CMK (cell line): ENCODE measurements around the gene CHCHD6.

ENCODE experiments used
- DNase-seq: peaks from one replicate; pipeline ENCODE4 v3.0.0-alpha.2; 2010; ENCODE audit warnings: low read depth

Gene CHCHD6

DNA sequence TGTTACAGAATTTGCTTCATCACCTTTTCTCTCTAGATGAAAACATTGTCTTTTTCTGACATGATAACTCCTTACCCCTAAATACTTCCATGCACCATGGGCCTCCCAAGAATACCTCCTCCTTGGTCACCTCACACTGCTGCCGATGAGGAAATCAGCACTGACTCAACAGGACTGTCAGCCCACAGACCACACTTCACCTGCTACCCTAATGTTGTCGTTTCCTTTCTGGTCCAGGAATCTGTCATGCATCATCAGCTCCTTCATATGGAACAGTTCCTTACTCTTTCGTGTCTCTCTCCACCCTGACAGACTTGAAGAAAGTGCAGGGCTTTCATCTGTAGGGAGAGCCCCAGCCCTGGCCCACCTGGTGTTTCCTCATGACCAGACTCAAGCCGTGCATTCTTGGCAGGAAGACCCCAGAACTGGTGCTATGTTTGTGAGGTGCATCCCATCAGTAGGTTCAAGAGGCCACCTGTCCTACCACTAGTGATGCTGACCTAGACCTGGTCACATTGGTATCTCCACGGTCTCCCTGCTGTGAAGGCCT, 237.8 kb downstream of the CHCHD6 start:
- no peak for DNase-seq

DNA sequence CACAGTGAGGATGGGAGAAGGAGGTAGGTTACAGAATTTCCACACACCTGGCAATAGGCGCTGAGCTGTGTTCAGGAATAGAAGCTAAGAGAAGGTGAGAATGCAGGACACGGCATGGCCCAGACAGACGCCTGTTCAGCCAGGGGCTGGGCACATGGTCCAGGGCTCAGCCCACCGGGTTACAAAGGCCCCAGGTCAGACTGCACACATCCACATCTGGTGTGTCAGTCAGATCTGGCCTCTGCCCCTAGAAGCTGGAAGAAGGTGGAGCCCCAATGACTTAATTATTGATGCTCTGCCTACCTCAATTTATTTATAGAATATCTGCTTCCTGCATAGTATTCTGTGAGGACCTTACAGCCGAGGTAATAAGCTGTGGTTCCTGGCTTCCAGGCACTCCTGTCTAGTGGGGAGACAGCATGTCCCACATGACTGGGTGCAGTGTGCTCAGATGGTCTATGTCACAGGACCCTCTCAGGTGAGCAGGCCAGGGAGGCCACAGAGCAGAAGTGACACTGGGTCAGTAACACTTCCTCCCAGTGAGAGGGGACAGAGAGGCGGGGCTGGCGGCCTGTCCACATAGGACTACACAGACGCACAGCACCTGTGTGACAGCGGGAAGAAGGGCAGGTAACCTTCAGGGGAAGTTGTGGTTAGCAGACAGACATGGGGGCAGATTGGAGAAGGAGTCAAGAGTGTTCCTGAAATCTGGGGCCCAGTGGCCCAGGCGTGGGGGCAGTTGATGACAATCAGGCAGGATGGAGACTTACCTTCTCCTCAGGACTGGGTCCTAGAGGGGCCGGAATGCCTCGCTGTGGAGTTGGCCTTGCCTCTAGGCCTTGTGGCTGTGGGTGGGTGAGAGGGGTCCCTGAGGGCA, 240.3 kb downstream of the CHCHD6 start:
- no peak for DNase-seq

DNA sequence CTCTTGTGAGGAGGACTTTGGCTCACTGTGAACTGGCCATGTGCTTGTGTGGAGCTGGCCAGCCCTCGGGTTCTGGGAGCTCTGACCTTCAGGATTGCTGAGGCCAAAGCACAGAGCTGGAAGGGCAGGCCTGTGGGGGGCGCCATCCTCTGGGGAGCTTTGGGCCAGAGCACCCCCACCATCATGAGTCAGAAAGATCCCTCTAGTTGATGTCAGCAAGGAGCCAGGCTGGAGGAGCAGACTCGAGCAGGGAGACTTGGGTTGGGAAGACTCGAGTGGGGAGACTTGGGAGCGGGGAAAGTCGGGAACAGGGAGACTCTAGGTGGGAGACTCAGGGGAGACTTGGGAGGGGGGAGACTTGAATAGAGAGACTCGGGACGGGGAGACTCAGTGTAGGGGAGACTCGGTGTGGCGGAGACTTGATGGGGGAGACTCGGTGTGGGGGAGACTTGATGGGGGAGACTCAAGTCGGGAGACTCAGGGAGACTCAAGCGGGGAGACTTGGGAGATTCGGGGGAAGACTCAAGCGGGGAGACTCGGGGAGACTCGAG, 241.2 kb downstream of the CHCHD6 start:
- DNase-seq = no peak

DNA sequence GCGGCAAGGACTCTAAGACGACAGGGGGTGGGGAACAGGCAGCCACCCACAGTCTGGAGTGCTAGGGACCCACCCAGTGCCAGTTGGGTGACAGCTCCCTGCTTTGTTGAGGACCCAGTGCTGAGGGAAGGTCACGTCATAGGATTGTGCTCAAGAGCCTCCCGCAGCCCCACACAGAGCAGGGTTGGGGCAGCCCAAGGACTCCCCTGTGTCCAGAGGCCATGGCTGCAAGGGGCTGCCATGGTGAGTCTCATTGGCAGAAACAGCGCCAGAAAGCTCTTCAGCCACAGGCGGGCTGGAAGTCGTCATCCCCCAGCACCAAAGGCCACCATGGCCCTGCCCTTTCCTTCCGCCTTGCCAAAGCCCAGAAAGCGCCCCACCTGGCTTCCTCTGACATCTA, 241.9 kb downstream of the CHCHD6 start:
- no peak for DNase-seq

- no peak for DNase-seq
Measured at GRCh38 chr3:126946405-126946804, 242.4 kb downstream of the CHCHD6 start.

DNA sequence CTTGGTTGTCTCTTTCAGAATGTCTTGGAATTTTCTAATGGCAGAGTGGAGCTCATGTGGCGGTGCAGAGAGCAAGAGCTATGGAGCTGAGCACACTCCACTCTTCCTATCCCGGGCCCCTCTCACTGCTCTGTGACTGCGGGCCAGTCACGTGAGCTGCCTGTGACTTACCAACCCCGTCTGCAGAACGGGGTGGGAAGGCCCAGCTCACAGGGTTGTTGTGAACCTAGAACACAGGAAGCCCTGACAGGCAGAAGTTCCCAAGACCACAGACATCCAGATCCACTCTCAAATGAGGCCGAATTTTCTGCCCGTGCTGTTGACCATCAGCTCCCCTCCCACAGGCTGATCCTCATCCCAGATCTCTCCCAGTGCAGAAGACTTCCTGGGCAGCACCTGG, 243.4 kb downstream of the CHCHD6 start:
- no peak for DNase-seq

GRCh38 chr3:126948980-126949535, 245.0 kb downstream of the CHCHD6 start:
- no peak for DNase-seq

DNA sequence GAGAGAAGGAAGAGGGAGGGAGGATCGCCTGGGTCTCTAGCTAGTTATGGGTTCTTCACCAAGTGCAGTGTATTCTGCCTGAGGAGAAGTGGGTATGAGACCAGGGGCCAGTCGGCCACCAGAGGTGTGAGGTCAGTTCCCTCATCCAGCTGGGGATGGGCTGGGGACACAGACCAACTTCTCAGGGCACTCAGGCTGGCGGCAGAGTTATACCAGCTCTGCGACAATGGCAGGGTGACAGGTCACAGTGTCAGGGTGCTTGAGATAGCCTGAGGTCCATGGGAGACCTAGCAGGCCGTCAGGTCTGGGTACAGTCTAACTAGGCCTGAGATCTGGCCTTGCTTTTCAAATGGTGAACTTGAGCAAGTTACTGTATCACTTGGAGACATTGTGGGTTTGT, 247.5 kb downstream of the CHCHD6 start:
- DNase-seq = no peak

DNA sequence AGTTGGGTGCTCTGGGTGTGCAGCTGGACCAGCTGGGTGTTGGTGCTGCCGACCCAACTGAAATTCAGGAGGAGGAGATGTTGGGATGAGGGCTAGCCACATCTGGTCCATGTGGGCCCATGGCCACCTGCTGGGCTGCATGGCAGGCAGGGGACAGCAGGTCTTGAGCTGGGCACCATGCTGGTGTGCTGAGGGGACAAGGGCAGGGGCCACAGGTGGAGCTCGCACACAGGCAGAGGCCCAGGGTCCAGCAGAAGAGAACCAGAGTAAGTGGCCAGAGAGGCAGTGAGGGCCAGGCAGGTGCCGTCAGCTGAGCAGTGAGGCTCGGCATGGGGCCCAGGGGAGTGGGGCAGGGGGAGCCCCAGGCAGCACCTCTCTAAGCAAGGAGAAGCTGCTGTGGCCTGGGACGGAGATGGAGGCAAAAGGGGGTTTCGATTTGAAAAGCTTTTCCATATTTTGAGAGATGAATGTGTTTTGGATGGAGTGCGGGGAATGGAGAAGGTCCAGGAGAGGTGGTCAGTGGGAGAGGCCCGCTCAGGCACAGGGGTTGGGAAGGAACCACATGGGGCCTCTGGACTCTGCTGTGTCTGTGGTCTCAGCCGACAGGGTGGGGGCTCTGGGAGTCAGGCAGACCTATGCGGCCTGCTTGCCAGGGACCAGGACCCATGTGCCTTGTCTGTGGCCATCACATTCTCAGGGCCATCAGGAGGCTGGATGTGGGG, 248.4 kb downstream of the CHCHD6 start:
- no peak for DNase-seq

GRCh38 chr3:126952983-126953660, 249.1 kb downstream of the CHCHD6 start:
- no peak for DNase-seq

- DNase-seq = no peak
Measured at GRCh38 chr3:126954141-126954842, 250.3 kb downstream of the CHCHD6 start.

DNA sequence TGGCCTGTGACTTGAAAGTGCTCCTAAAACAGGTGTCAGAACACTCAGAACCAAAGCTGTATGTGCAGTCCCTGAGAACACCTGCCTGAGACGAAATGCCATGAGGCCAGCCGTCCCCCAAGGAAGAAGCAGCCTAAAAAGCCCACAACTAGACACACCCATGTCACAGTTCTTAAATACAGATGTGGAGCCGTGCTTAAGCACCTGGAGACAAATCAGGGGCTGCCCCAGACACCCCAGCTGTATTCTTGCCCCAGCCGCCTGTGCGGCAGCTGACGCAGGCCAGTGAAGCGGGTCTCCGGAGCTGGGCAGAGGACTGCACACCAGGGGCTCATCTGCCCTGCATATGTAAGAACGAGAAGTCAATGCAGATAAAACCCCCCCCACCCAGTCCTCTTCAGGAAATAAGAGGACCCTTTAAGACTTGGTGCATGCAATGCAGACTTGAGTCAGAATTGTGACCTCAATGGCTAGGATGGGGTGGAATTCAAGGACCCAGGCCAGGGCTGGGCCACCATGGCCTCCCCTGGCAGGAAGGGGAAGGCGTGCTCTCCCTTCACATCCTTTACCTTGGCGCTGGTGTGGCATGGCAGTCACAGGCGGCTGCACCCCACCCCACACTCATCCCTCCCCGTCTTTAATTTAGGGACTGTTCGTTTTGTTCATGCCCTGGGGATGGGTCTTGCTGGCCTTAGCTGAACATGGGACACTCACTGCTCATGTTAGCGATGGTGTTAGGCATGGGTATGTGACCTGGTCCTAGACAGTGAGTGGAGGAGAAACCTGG, 251.2 kb downstream of the CHCHD6 start:
- DNase-seq = no peak

GRCh38 chr3:126956361-126956760, 252.3 kb downstream of the CHCHD6 start:
- no peak for DNase-seq

DNA sequence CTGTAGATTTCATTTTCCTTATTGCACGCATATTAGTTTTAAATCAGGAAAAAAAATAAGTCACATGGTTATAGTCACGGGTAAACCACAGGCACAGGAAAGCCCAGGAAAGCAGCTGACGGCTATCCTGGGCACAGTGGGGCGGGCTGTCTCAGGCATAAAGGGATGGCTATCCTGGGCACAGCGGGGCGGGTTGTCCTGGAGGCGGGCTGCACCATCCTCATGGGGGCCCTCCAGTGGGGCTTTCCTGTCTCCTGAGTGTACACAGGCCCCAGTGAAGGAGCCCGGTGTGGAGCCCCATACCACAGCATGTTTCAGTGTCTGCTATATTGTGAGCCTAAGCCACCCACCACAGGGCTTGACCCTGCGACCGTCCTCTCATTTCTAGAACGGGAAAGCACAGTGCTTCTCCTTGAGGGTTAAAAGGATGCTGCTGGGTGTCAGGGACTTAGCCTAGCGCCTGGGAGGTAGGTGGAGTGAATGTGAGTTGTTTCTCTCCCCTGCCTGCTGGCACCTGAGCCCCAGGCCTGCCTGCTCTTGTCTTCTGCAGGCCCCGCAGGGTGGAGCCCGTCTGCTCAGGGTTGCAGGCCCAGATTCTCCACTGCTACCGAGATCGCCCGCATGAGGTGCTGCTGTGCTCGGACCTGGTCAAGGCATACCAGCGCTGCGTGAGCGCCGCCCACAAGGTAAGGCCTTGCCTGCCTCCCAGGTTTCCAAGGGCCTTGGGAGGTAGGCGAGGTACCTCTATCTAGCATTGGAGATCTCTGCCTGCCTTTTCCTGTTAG, 253.0 kb downstream of the CHCHD6 start:
- DNase-seq = no peak

DNA sequence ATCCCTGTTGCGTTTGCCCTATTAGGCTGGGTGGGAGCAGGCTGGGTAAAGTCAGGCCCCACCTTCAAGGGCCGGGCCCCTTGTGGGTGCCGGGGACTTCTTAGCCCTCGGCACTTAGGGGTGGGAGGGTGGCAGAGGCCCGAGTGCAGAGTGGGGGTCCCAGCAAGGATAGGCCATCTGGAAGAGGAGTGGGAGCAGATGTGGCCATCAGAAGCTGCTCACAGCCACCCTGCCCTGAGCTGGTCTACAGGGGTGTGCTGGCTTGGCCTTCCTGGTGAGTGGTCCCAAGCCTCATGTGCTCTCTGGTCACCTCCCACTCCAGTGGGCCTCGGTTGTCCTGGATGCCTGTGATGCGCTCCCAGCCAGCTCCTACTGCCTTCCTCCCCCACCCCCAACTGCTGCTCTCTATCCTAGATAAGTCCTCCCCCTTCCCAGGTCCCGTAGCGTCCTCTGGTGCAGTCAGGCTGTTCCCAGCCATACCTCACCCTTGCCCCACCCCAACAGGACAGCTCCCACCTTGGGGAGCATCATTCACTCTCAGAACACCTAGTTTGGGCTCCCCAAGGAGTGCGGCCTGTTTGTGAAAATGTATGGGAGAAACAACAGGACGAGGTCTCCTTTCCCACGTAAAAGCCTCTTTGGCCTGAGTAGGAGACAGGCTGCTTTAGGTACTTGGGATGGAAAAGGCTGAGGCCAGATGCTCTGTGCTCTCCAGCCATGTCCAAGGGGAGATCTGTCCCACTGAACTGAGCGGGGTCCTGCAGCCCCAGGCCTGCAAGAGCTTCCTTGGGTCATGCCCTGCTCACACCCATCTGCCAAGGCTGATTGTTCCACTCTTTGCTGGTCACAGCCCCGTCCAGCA, 254.0 kb downstream of the CHCHD6 start:
- DNase-seq = no peak

GRCh38 chr3:126958638-126959085, 254.6 kb downstream of the CHCHD6 start:
- DNase-seq = no peak

DNA sequence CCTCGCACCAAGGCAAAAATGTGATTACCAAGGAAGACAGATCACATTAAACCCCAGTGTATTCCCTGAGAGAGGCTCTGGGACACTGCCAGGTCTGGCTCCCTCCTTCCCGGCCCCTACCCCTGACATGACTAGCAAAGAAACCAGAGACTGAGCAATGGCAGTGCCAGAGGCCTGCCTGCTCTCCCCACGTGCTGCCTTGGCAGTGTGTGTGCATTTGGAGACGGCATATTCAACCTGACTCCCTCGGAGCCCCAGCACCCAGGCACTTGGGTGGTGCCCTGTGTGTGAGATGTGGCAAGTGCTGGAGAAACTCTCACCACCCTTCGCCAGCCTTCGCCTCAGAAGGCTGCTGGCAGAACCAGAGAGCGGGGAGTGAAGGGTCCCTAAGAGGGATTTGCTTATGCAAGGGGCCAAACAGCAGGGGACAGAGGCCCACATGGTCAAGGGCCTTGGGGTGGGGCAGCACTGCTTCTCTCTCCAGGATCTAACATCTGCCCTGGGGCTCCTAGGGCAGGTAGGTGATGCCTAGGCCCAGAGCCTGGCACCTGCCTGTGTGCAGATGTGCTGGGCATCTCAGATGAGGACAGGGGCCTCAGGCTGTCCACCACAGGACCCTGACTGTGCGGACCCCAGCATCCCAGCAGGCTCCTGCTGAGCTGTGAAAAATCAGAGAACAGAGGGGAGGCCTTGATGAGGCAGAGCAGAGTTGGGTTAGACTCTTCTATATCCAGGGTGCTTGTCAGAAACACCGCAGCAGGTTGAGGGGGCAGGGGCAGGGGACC, 255.3 kb downstream of the CHCHD6 start:
- no peak for DNase-seq
